ENCODE results near the gene BATF2. TPM values are rescaled to one million over a fixed set of nuclear protein-coding genes. Genes with fewer than 3 reads are reported as not detected.

Gene BATF2
- total RNA-seq, 1 experiment from 2014 or later, result 0.72 TPM

- Histone ChIP-seq H3K4me1 (ENCODE audit: insufficient read depth, low read length) (peaks cover 4% of the 10 kb centered on the region; the same call in 1 of the 2 replicates), H2AFZ (ENCODE audit: low read length) (no peak overlapping the region), H3K79me2 (ENCODE audit: insufficient read depth, low read length) (no peaks in the 10 kb centered on the region), H3K27ac (ENCODE audit: insufficient read length, low read depth, low read length) (no peak overlapping the region), H3K23me2 (ENCODE audit: insufficient read length, low read depth, low read length, poor library complexity, severe bottlenecking) (no peaks in the 10 kb centered on the region), H3K4ac (ENCODE audit: low read depth, low read length) (no peak overlapping the region), H2BK20ac (ENCODE audit: low read depth, low read length, poor library complexity, severe bottlenecking) (no peak overlapping the region), H2AK5ac (ENCODE audit: insufficient read length, low read length) (no peak overlapping the region), H3K23ac (ENCODE audit: insufficient read length, low read depth, low read length) (no peak overlapping the region), H3K9me3 (ENCODE audit: control insufficient read depth, low read depth, low read length) (no peaks in the 10 kb centered on the region), H2BK12ac (ENCODE audit: insufficient read length, low read depth, low read length) (no peak overlapping the region), H2BK120ac (ENCODE audit: low read depth, low read length, poor library complexity, severe bottlenecking) (no peak overlapping the region), H4K20me1 (ENCODE audit: control insufficient read depth, insufficient read depth, insufficient read length) (no peaks in the 10 kb centered on the region), H3K4me2 (ENCODE audit: insufficient read depth, insufficient read length, low read length) (no peak overlapping the region), H4K5ac (ENCODE audit: insufficient read length, low read depth, low read length) (no peak overlapping the region), H3K18ac (ENCODE audit: insufficient read length, low read depth, low read length) (no peak overlapping the region), H3K79me1 (ENCODE audit: insufficient read depth, low read depth, low read length, poor library complexity, severe bottlenecking) (no peaks in the 10 kb centered on the region), H2BK15ac (ENCODE audit: low read depth, low read length) (no peak overlapping the region), H2BK5ac (ENCODE audit: insufficient read length, low read length) (no peak overlapping the region), H3K14ac (ENCODE audit: insufficient read depth, low read length) (no peak overlapping the region), H3K56ac (ENCODE audit: insufficient read length, low read depth, low read length) (no peak overlapping the region), H3K9ac (ENCODE audit: extremely low read depth, insufficient read length, low read length) (no peak overlapping the region), H3T11ph (ENCODE audit: low read length) (no peak overlapping the region), H3K27me3 (ENCODE audit: insufficient read depth, low read length) (no peaks in the 10 kb centered on the region), H4K91ac (ENCODE audit: insufficient read length, low read depth, low read length) (no peak overlapping the region), H4K8ac (replicated peaks; ENCODE audit: insufficient read length, low read depth, low read length) (no peak overlapping the region)
- DNase-seq, result no peak
- Mint-ChIP-seq H3K27me3 (ENCODE audit: low read depth) (peaks cover 1% of the 10 kb centered on the region; the same call in 1 of the 2 replicates), H3K4me1 (peaks cover 17 to 21% of the 10 kb centered on the region in 2 experiments), H3K27ac (no peak overlapping the region), H3K36me3 (ENCODE audit: insufficient read depth in 1 of 3, low read depth in 3 of 3) (no peaks in the 10 kb centered on the region), H3K9me3 (no peaks in the 10 kb centered on the region), H3K4me3 (no peak overlapping the region; a peak in 1 of 5 replicates)
- no peak for TF ChIP-seq CTCF (conservative IDR thresholded peaks at IDR 0.05)
- no CpG with 5 or more reads among the region's 9 CpGs for WGBS (ENCODE audit: extremely low coverage, insufficient read length, low lambda C conversion rate)
Measured at GRCh38 chr11:64998690-64999431, 2.1 kb upstream of the BATF2 start.

Data from H9 (cell line).